Fibroblast of skin of scalp (primary cell): ENCODE data around the gene CRTC1.
A peak's percentile ranks its signal among the peaks of the same experiment; 100 is the strongest.

Source experiments
- DNase-seq: peaks from one replicate; pipeline ENCODE4 v3.0.0-alpha.2; 2013

The CRTC1 gene

DNA sequence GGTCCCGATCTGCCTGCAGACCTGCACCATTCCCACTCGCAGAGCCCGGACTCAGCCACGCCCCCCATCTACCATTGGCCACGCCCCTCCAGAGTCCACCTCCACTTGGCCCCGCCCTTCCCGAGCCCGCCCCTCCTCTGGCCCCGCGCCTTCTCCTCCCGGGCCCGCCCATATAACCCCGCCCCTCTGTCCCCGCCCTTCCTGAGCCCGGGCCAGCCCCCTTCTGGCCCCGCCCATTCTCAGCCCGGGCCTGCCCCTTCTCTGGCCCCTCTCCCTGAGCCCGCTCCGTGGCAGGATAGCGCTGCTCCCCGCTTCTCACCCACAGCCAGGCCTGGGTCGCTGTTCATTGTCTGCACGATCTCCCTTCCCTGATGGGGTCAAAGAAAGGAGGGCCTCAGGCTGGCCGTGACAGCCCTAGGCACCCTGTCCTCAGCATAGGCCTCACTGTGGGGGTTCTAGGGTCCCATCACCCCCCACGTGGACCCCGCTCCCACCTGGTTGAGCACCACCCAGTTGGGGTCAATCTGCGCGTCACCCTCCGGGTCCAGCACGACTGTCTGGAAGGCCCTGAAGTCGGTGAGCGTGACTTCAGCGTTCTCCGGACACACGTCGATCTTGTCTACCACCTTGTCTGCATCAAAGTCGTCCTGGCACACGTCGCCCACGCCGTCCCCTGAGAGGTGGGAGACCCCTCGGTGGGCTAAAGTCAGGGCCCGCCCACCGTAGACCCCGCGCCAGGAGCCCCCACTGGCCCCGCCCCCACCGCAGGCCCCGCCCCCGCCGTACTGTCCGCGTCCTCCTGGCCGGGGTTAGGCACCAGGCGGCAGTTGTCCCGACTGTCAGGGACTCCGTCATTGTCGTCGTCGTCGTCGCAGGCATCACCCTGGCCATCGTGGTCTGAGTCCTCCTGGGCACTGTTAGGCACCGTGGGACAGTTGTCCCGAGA lies 102.0 kb downstream of the CRTC1 start:
- DNase-seq: peak; percentile 64

GRCh38 chr19:18788529-18789421 lies 105.3 kb downstream of the CRTC1 start:
- DNase-seq: no peak

- no peak for DNase-seq
These were observed 106.0 kb downstream of the CRTC1 start for GRCh38 chr19:18789422-18789869.

DNA sequence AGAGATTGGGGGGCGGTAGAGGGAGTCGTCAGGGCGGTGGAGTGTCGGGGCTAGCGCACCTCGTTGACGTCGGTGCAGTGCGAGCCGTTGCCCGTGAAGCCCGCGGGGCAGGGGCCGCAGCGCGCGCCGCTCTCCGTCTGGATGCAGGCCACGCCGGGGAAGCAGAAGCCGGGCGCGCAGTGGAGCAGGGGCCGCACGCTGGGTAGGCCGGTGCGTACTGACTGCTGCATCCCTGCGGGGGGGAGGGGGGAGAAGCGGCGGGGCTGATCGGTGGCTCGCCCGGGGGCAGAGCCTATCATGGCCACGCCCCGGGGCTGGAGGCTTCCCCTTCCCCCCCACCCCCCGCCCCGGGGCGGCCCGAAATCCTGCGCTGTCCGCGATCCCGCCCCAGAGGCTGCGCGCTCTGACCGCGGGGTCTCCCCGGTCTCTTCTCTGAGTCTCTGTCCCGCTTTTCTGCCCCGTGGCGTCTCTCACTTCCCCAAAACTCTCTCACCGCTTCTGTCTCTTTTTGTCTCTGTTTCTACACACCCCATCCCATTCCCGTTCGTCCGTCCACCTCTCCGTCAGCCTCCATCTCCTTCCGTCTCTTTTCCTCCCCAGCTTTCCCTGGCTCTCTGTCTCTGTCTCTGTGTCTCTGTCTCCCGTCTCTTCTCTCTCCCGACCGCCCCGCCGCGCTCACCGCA lies 106.5 kb downstream of the CRTC1 start:
- DNase-seq: peak; percentile 24

GRCh38 chr19:18790566-18791314 lies 107.3 kb downstream of the CRTC1 start, which contains the start of gene COMP:
Gene COMP, minus strand, starts transcription at chr19:18791305. Its CDS starts 36 bp downstream, at chr19:18791269.
- no peak for DNase-seq

DNA sequence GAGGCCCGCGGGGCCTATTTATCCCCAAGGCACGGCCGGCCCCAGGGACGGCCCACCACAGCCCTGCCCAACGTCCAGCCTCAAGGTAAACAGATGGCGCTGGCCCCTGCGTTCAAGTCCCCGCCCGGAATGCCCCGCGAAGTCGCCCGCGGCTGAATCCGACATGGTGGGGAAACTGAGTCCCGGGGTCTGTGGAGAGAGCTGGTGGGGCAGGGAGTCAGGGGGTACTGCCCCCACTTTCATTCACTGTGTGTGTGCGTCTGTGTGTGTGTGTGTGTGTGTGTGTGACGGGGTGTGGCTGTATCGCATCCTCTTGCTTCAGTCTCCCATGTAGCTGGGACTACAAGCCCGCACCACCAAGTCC lies 107.8 kb downstream of the CRTC1 start:
- no peak for DNase-seq

GRCh38 chr19:18792661-18793060 lies 109.2 kb downstream of the CRTC1 start:
- no peak for DNase-seq

DNA sequence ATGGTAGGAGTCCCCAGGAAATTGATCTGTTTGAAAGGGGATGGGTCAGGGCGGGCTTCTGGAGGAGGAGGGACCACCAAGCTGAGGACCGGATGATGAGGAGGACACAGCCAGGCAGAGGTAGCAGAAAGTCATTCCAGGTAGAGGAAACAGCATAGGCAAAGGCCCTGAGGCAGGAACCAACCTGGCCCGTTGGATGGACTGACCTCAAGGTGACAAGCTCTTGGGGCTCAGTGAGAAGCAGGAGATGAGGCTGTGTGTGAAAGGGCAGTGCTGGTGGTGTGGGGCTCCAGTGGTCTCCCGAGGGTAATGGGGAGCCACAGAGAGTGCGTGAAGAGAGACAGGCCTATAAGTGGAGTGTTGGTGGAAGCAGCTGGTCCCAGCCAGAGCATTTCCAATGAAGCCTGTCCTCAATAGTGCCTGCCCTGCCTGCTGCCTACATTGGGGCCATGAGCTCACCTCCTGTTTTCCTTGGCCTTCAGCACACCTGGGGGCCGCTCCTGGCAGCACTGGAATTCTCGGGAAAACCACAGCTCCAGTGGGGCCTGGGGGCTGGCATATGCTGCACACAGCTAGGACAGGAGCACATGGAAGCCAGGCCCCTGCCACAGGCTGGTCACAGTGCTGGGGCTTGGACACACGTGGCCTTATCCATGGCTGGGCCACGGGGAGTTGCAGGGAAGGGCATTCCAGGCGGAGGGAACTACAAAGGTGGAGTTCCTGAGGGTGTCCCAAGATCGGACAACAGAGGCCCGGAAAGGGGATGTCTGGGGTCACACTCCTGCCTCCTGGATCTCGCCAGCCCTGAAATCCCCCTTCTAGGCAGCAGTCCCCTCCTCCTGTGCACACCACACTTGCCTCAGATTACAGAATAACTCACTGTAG lies 109.9 kb downstream of the CRTC1 start:
- no peak for DNase-seq

- DNase-seq: no peak
These were observed 110.5 kb downstream of the CRTC1 start for GRCh38 chr19:18794029-18794313.

- no peak for DNase-seq
These were observed 111.2 kb downstream of the CRTC1 start for GRCh38 chr19:18794692-18795091.

DNA sequence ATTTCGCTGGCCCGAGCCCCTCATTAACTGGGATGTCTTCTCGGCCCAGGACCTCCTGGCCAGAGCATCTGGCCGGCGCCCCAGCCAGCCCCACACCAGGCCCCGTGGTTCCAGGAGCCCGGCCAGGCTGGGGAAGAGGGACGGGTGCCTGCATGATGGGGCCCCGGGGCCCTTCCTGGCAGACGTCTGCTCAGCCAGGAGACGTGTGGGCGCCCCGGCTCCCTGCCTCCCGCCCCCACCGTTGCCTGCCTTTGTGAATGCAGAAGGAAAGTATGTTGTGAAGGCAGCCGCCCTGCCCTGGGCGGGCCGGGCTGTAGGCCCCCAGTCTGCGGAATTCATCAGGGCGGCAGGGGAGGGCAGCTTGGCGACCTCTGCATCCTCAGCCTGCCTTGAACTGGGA lies 112.1 kb downstream of the CRTC1 start:
- peak; percentile 19 for DNase-seq

GRCh38 chr19:18796239-18796638 lies 112.8 kb downstream of the CRTC1 start:
- DNase-seq: peak; percentile 21

- DNase-seq: no peak
These were observed 115.2 kb downstream of the CRTC1 start for GRCh38 chr19:18798384-18799352.

GRCh38 chr19:18799389-18799970 lies 116.0 kb downstream of the CRTC1 start:
- no peak for DNase-seq

DNA sequence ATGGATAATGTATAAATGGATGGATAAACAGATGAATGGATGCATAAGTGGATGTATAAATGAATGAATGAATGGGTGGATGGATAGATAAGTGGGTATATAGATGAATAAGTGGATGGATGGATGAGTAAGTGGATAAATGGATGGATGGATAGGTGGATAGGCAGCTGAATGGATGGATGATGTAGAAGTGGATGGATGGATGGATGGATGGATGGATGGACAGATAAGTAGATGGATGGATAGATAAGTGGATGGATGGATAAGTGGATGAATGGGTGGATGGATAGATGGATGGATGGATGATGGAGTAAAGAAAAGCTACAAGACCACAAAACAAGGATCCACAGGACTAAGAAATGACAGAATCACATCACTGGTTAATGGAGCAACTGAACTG lies 116.6 kb downstream of the CRTC1 start:
- no peak for DNase-seq

GRCh38 chr19:18800636-18801035 lies 117.2 kb downstream of the CRTC1 start:
- DNase-seq: no peak

DNA sequence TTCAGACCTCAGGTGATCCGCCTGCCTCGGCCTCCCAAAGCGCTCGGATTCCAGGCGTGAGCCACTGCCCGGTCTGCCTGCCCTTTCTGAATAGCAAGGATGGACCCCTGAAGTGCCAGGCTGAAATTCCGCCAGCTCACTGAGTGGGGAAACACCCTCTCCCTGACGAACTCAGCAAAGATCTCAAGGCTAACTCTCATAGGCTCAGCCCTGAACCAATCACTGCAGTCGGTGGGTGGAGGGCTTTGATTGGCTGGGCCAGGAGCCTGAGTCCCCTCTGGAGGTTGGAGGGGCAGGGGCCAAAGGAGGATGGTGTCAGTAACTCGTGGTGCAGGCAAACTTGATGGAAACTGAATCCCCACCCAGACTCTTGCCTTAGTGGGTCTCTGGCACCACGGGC lies 118.9 kb downstream of the CRTC1 start:
- no peak for DNase-seq

DNA sequence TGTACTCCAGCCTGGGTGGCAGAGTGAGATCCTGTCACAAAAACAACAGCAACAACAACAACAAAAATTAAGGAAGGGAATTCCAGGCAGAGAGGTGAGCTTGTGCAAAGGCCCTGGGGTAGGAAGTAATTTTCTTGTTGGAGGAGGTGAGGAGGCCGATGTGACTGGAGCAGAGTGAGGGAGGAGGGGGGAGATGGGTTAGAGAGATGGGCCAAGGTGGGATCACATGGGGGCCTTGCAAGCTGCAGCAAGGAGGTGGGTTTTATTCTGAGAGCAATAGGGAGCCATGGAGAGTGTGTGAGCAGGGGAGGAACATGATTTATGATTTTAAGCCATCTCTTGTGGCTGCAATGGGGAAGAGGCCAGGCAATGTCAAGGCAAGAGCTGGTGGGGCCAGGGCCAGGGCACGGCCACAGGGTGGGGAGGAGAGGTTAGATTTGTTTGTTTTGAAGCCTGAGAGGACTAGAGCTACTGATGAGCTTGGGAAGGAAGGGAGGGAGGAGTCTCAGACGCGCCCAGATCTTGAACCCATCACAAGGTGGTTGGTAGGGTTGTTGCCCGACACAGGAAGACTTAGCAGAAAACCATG lies 120.2 kb downstream of the CRTC1 start:
- DNase-seq: no peak

DNA sequence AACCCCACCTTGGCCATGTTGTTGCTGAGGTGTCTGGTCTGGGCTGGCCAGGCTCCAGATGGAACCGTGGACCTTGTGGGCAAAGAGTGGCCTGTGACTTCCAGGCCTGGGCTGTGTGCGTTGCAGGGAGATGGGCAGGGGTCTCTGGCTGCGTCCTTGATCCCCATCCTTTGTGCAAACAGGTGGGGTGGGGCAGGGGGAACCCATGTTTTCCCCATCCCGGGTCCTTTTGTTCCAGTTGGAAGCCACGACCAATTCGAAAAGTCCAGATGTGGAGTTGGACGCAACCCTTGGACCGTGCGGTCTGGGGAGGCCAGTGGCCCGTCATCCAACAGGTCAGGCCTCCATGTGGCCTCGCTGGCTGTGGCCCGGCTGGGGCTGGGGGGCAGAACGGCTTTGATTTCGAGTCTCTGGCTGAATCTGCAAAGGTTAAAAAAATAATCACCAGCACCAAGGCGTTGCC lies 120.7 kb downstream of the CRTC1 start:
- no peak for DNase-seq
